NT2/D1 (cell line): ENCODE results near the gene RALGPS1.
A peak's percentile ranks its signal among the peaks of the same experiment; 100 is the strongest.

Experiments used
- DNase-seq: peaks from one replicate; pipeline ENCODE4 v3.0.0-alpha.2; 2011; ENCODE audit warnings: low read depth, low spot score
- H3K27me3 ChIP-seq: 2 replicates; pipeline ENCODE4 v1.6.0; 2011; ENCODE audit warnings: mild to moderate bottlenecking; ENCODE audit not compliant: insufficient read length, insufficient read depth
- H3K36me3 ChIP-seq: 2 replicates; pipeline ENCODE4 v1.6.1; 2011; ENCODE audit warnings: mild to moderate bottlenecking, low read length, mixed read lengths; ENCODE audit not compliant: insufficient read depth, insufficient read length
- H3K4me1 ChIP-seq: 2 replicates; pipeline ENCODE4 v1.5.1; 2011; ENCODE audit not compliant: insufficient read depth, insufficient read length
- H3K4me3 ChIP-seq: 2 replicates; pipeline ENCODE4 v1.5.1; 2011; ENCODE audit warnings: low read depth; ENCODE audit not compliant: insufficient read length
- H3K9ac ChIP-seq: 2 replicates; pipeline ENCODE4 v1.6.0; 2011; ENCODE audit warnings: low read depth; ENCODE audit not compliant: insufficient read length
- H3K9me3 ChIP-seq: 2 replicates; pipeline ENCODE4 v1.5.1; 2011; ENCODE audit warnings: mild to moderate bottlenecking, low read length; ENCODE audit not compliant: insufficient read depth
- SUZ12 ChIP-seq: IDR thresholded peaks from 2 replicates; pipeline ENCODE4 v1.6.1; 2011; ENCODE audit not compliant: insufficient read length, insufficient read depth; ENCODE audit errors: extremely low read depth
- YY1 ChIP-seq: IDR thresholded peaks from 2 replicates; pipeline ENCODE4 v1.6.1; 2011; ENCODE audit not compliant: insufficient read length, insufficient read depth
- ZNF274 ChIP-seq: IDR thresholded peaks from 2 replicates; pipeline ENCODE4 v1.6.1; 2011; ENCODE audit warnings: mild to moderate bottlenecking, low read depth, low read length

The RALGPS1 gene, protein sequence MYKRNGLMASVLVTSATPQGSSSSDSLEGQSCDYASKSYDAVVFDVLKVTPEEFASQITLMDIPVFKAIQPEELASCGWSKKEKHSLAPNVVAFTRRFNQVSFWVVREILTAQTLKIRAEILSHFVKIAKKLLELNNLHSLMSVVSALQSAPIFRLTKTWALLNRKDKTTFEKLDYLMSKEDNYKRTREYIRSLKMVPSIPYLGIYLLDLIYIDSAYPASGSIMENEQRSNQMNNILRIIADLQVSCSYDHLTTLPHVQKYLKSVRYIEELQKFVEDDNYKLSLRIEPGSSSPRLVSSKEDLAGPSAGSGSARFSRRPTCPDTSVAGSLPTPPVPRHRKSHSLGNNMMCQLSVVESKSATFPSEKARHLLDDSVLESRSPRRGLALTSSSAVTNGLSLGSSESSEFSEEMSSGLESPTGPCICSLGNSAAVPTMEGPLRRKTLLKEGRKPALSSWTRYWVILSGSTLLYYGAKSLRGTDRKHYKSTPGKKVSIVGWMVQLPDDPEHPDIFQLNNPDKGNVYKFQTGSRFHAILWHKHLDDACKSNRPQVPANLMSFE

DNA sequence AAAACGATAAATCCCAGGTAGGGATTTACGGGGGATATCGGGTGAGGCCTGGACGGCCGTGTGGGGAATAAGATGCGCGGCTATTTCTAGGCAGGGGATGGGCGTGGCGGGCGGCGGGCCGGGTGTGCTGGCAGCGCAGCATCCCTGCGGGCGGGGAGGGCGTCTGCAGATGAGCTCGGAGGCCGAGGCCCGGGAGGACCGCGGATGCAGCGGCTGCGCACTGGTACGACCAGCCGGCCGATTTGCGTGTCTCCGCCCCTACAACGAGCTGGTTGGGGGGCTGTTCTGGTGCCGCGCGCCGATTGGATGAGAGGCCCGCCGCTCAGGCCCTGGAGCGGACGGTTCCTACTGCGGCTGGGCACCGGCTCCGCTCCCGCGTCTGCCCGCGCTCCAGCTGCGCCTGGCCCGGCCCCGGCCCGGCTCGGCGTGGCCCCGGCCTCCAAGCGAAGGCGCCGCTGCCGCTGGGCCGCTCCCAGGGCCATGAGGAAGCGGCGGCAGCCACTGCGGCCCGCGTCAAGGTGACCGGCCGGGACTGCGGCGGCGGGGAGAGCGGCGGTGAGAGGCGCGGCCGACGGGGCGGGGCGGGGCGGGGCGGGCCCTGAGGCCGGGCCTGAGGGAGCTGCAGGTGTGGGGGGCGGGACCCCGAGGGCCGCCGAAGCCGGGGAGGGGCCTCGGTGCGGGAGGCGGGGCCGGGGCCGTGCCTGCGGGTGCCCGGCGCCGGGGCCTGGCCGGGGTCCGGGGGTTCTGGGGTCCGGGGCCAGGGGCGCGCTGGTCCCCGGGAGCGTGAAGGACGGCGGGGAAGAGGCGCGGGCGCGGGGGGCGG lies at the start of gene RALGPS1:
TSS of gene RALGPS1 (plus strand) at position 325 of the 823 bp plus-strand sequence. CDS start 47,508 bp downstream, outside the sequence.
- H3K9me3 ChIP-seq, result no peaks in the 10 kb centered on the region
- peak; percentile 94 for DNase-seq
- peaks cover 11% of the 10 kb centered on the region for H3K4me1 ChIP-seq
- no peaks in the 10 kb centered on the region for H3K36me3 ChIP-seq
- peak within 1 kb of the TSS; percentile 65 for H3K9ac ChIP-seq
- H3K27me3 ChIP-seq, result peaks cover 47% of the 10 kb centered on the region
- peak within 1 kb of the TSS; percentile 46 for H3K4me3 ChIP-seq
- TF ChIP-seq SUZ12 (no peak), ZNF274 (no peak), YY1 (no peak)

DNA sequence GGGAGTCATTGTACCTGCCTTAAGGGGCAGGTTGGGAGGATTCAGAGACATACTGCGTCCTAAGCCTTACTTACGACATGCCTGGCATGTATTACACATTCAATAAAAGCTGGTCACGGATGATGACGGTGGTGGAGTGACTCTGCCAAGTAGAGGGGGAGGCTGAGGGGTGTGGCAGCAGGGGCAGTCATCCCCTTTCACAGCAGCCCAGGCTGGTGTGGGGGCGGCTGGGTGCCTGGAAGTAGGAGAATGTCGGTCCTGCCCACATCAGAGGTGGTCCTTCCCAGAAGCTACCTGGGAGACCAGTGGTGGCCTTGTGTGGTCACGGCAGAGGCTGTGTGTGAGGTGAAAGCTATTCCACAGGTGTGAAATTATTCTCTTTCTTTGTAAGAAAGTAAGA lies 45.2 kb upstream of the RALGPS1 start:
- peaks cover 35% of the 10 kb centered on the region for H3K36me3 ChIP-seq
- peaks cover 4% of the 10 kb centered on the region for H3K4me1 ChIP-seq
- no peak overlapping the region for H3K9ac ChIP-seq
- no peaks in the 10 kb centered on the region for H3K9me3 ChIP-seq
- DNase-seq, result no peak
- TF ChIP-seq SUZ12, result no peak
- H3K4me3 ChIP-seq, result no peak overlapping the region
- H3K27me3 ChIP-seq, result no peaks in the 10 kb centered on the region

DNA sequence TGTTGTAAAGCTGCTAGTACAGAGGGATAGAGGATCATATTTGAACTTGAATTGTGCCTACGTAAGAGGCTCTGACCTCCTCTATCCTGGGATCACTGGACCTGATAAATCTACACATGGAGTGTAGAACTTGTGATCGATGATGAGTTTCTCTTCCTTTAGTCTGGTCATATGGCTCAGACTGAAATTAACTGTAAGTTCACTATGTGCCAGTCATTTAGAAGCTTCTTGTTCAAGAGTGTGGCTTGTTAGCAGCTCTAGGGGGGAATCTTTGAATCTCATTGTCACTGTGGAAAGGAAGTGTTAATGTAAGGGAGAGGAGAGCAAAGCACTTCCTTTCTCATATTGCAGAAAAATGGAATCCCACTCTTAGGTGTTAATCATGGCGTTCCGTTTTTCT lies 42.1 kb upstream of the RALGPS1 start:
- no peak overlapping the region for H3K4me3 ChIP-seq
- no peak for DNase-seq

DNA sequence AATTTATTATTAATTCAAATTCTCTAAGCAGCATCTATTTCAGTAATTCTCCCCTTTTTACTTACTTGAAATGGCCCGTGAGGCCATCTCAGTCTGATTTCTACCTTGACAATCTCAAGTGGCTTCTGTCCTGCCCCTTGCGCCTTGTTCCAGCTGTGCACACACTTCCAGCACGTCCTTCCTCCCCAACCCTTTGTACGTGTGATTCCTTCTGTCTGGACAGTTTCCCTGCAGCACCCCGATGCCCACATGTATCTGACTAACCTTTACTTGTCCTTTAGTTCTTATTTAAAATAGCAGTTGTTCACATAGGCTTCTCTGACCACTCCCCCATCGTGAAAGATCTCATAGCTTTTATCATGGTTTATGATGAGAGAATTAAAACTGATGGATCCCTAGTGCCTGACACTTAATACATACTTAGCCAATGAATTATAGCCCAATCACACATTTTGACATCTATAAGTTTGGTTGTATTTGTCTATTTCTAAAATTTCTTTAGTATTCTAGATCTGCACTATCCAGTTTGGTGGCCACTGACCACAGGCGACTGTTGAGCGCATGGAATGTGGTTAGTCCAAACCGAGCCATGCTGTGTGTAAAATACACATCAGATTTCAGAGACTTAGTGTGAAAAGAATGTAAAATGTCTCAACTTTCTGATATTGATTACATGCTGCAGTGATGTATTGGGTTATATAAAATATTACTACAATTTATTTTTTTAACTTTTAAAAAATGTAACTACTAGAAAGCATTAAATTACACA lies 39.9 kb upstream of the RALGPS1 start:
- no peak overlapping the region for H3K9ac ChIP-seq
- no peak for DNase-seq
- H3K4me3 ChIP-seq, result no peak overlapping the region
- H3K4me1 ChIP-seq, result no peaks in the 10 kb centered on the region
- no peaks in the 10 kb centered on the region for H3K9me3 ChIP-seq
- H3K27me3 ChIP-seq, result no peaks in the 10 kb centered on the region
- peaks cover 9% of the 10 kb centered on the region for H3K36me3 ChIP-seq
- no peak for TF ChIP-seq YY1
- no peak for TF ChIP-seq SUZ12
- no peak for TF ChIP-seq ZNF274

More for the DNA sequence above, 42.1 kb upstream of the RALGPS1 start:
- peaks cover 14% of the 10 kb centered on the region for H3K36me3 ChIP-seq
- H3K9ac ChIP-seq, result no peak overlapping the region
- H3K4me1 ChIP-seq, result peaks cover 4% of the 10 kb centered on the region
- H3K27me3 ChIP-seq, result no peaks in the 10 kb centered on the region
- H3K9me3 ChIP-seq, result no peaks in the 10 kb centered on the region
- no peak for TF ChIP-seq SUZ12
- no peak for TF ChIP-seq ZNF274
- TF ChIP-seq YY1, result no peak

DNA sequence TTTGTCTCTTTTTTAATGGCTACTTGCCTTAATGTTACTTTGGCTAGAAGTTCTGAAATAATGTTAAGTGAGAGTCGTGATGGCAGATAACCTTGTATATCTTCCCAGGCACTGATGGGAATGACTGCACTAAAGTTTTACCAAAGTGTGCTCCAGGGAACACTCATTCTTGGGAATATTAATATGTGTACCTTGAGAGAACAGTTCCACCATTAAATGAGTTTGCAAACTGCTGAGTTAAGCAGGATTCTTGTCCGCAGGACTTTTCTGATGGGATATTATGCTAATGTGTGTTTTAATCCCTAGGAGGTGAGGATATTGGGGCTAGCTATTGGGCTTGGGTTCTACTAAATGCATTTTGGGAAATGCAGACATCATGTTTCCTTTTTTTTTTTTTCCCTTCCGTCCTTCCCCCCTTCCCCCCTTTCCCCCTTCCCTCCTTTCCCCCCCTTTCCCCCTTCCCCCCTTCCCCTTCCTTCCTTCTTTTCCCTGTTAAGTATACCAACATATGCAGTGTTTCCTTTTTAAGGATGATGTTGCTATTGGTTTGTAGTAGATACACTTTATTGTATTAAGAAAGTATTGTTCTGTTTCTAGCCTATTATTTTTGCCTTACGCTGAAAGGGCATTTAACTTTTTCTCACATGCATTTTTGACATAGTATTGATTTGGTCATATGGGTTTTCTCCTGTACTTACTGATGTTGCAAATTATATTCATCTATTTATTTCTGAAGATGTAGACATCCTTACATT lies 38.6 kb upstream of the RALGPS1 start:
- H3K36me3 ChIP-seq, result peaks cover 19% of the 10 kb centered on the region

DNA sequence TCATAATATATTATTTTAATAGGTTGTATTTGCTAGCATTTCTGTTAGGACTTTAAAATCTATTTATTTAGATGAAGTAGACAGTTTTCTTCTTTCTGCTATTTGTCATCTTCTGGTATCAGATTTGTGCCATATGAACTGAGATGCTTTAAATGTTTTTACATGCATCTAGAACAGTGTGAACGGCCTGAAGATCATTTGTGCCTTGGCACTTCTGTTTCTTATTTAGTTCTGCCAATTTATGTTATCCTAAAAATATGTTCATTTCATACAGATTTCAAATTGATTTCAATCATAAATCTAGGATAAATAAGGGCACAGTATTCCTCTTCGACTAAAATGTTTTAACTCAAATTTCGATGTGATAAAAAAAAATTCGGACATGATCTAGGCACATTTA lies 38.1 kb upstream of the RALGPS1 start:
- no peak for TF ChIP-seq ZNF274
- TF ChIP-seq YY1, result no peak
- no peak for TF ChIP-seq SUZ12
- no peaks in the 10 kb centered on the region for H3K9me3 ChIP-seq
- no peaks in the 10 kb centered on the region for H3K27me3 ChIP-seq
- H3K9ac ChIP-seq, result no peak overlapping the region
- no peak overlapping the region for H3K4me3 ChIP-seq
- peaks cover 19% of the 10 kb centered on the region for H3K36me3 ChIP-seq
- no peak for DNase-seq
- H3K4me1 ChIP-seq, result no peaks in the 10 kb centered on the region

More for the DNA sequence above, 38.6 kb upstream of the RALGPS1 start:
- Histone ChIP-seq H3K9ac (no peak overlapping the region), H3K4me1 (no peaks in the 10 kb centered on the region), H3K9me3 (no peaks in the 10 kb centered on the region), H3K27me3 (no peaks in the 10 kb centered on the region), H3K4me3 (no peak overlapping the region)
- DNase-seq, result no peak
- TF ChIP-seq YY1 (no peak), SUZ12 (no peak), ZNF274 (no peak)
